Measurements from ENCODE around the gene QSOX2. TPM values are rescaled to one million over a fixed set of nuclear protein-coding genes. Genes with fewer than 3 reads are reported as not detected.
A peak's percentile ranks its signal among the peaks of the same experiment; 100 is the strongest.

QSOX2 gene
- polyA plus RNA-seq, 2 of the 4 experiments (the other 2 are of a cell fraction), result 22.3 to 30.2 TPM

DNA sequence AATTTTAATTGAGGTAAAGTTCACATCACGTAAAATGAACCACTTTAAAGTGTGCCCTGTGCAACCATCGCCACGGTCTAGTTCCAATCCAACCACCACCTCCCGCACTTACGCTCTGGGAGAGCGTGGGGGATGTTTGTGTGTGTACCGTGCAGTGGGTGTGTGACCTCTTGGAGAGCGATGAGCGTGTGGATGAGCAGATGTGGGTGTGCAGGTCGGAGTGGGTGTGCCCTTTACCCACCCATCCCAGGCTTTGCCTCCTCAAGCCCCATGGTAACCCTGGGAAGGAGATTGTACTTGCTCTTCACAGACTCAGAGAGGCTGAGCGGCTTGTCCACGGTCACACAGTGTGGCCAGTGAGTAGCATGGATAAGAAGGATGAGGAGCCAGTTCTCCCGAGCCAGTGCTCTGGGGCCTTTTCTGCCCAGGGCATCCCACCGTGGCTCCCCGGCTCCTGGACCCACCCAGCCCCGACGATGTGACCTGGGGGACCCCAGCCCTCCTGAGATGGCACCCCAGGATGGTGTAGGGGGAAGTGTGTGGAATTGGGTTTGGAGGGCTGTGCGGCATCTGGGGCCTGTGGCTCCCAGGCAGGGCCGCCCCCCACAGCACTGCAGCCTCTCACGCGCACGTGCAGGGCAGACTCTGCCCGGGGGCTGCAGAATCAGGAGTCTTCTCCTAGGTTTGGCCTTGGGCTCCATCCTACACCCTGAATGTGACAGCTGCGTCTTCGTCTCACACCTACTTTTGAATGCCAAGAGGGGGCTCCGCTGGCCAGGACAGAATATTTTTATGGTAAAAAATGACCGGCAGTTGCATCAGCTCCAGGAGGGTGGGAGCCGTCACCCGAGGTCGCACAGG lies 54.3 kb downstream of the QSOX2 start:
- FAIRE-seq (no peak), DNase-seq (ENCODE audit: low read depth in 1 of 2, low spot score in 1 of 2) (no peak), ATAC-seq (no peak)
- ChIA-PET POLR2A (no interaction called here), CTCF (interaction anchor here (1.5 kb wide), 2 partner anchors 21 to 22 kb away, joined by 4 to 5 read pairs; no protein-coding TSS in a partner anchor)
- H3K4me3 ChIP-seq, result no peak overlapping the region
- WGBS (ENCODE audit: missing lambda C conversion rate), result 77% methylated on average over 29 of the region's 30 CpGs
- peak overlapping the region; percentile 86; the same call in 2 of the 3 replicates for H3K4me2 ChIP-seq
- peaks cover 17% of the 10 kb centered on the region for H3K4me1 ChIP-seq
- TF ChIP-seq TP53 (CRISPR knock-in tag; IDR thresholded peaks at IDR 0.05) (no peak), ZNF302 (CRISPR knock-in tag; IDR thresholded peaks at IDR 0.05) (no peak)
- TF ChIP-seq, protein P1, sequence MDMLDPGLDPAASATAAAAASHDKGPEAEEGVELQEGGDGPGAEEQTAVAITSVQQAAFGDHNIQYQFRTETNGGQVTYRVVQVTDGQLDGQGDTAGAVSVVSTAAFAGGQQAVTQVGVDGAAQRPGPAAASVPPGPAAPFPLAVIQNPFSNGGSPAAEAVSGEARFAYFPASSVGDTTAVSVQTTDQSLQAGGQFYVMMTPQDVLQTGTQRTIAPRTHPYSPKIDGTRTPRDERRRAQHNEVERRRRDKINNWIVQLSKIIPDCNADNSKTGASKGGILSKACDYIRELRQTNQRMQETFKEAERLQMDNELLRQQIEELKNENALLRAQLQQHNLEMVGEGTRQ (IDR thresholded peaks at IDR 0.05), result no peak
- TF ChIP-seq, protein P2, sequence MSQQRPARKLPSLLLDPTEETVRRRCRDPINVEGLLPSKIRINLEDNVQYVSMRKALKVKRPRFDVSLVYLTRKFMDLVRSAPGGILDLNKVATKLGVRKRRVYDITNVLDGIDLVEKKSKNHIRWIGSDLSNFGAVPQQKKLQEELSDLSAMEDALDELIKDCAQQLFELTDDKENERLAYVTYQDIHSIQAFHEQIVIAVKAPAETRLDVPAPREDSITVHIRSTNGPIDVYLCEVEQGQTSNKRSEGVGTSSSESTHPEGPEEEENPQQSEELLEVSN (IDR thresholded peaks at IDR 0.05; ENCODE audit: borderline replicate concordance, low read depth), result no peak
- H3K9me3 ChIP-seq, result no peaks in the 10 kb centered on the region
- peak overlapping the region in 1 of 2 experiments; percentile 19; a peak in 1 of 6 replicates for H3K27ac ChIP-seq

DNA sequence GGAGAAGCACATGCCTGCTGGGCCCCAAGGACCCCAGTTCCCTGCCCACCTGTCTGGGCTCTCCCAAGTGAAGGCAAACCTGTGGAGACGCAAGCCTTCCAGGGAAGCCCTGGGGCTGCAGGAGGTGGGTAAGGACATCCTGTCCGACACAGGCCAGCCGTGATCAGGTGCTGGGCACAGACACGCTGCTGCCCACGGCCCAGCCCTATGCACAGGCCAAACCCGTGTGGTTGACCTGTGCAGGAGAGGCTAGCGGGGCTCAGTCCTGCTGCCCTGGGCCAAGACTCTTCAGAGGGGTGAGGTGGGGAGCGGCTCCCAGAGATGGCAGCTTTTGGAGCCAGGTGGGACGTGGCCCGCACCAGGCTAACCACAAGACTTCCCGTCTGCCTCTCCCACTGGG lies 55.0 kb downstream of the QSOX2 start:
- ATAC-seq, result peak in 1 of 2 experiments; percentile 13; a peak in 2 of 6 replicates
- Histone ChIP-seq H3K4me1 (peaks cover 17% of the 10 kb centered on the region), H3K9me3 (no peaks in the 10 kb centered on the region), H3K4me3 (no peak overlapping the region), H3K27ac (no peak overlapping the region), H3K4me2 (no peak overlapping the region)
- no peak for FAIRE-seq
- no peak for TF ChIP-seq BHLHE40 (IDR thresholded peaks at IDR 0.05; ENCODE audit: low read depth, low read length)
- TF ChIP-seq, protein P3, sequence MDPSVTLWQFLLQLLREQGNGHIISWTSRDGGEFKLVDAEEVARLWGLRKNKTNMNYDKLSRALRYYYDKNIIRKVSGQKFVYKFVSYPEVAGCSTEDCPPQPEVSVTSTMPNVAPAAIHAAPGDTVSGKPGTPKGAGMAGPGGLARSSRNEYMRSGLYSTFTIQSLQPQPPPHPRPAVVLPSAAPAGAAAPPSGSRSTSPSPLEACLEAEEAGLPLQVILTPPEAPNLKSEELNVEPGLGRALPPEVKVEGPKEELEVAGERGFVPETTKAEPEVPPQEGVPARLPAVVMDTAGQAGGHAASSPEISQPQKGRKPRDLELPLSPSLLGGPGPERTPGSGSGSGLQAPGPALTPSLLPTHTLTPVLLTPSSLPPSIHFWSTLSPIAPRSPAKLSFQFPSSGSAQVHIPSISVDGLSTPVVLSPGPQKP (IDR thresholded peaks at IDR 0.05; ENCODE audit: low read depth, low read length), result no peak
- TF ChIP-seq, protein P1 (IDR thresholded peaks at IDR 0.05), result no peak
- no peak for TF ChIP-seq KDM1A (IDR thresholded peaks at IDR 0.05; ENCODE audit: low read depth)
- TF ChIP-seq, protein P4, sequence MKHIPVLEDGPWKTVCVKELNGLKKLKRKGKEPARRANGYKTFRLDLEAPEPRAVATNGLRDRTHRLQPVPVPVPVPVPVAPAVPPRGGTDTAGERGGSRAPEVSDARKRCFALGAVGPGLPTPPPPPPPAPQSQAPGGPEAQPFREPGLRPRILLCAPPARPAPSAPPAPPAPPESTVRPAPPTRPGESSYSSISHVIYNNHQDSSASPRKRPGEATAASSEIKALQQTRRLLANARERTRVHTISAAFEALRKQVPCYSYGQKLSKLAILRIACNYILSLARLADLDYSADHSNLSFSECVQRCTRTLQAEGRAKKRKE (CRISPR knock-in tag; IDR thresholded peaks at IDR 0.05; ENCODE audit: low read depth), result no peak
- TF ChIP-seq, protein P2 (IDR thresholded peaks at IDR 0.05; ENCODE audit: borderline replicate concordance, low read depth), result no peak
- no peak for TF ChIP-seq MYC (IDR thresholded peaks at IDR 0.05; ENCODE audit: borderline replicate concordance, low read length)
- no peak for TF ChIP-seq POLR2AphosphoS2 (conservative IDR thresholded peaks at IDR 0.05; ENCODE audit: low read length)
- TF ChIP-seq HOXA7 (CRISPR knock-in tag; IDR thresholded peaks at IDR 0.05), result no peak
- TF ChIP-seq, protein P5, sequence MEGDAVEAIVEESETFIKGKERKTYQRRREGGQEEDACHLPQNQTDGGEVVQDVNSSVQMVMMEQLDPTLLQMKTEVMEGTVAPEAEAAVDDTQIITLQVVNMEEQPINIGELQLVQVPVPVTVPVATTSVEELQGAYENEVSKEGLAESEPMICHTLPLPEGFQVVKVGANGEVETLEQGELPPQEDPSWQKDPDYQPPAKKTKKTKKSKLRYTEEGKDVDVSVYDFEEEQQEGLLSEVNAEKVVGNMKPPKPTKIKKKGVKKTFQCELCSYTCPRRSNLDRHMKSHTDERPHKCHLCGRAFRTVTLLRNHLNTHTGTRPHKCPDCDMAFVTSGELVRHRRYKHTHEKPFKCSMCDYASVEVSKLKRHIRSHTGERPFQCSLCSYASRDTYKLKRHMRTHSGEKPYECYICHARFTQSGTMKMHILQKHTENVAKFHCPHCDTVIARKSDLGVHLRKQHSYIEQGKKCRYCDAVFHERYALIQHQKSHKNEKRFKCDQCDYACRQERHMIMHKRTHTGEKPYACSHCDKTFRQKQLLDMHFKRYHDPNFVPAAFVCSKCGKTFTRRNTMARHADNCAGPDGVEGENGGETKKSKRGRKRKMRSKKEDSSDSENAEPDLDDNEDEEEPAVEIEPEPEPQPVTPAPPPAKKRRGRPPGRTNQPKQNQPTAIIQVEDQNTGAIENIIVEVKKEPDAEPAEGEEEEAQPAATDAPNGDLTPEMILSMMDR (IDR thresholded peaks at IDR 0.05), result no peak
- TF ChIP-seq POLR2A (IDR thresholded peaks at IDR 0.05; ENCODE audit: low read length), result no peak
- TF ChIP-seq RARB (CRISPR knock-in tag; IDR thresholded peaks at IDR 0.05), result no peak
- CTCF ChIA-PET, result interaction anchor here (0.8 to 1.3 kb wide), 3 partner anchors 12 to 239 kb away, joined by 3 read pairs; no protein-coding TSS in a partner anchor
- DNase-seq (ENCODE audit: low read depth in 1 of 2, low spot score in 1 of 2), result no peak
- 79% methylated on average over 8 of the region's 11 CpGs for WGBS (ENCODE audit: missing lambda C conversion rate)
- POLR2A ChIA-PET, result no interaction called here
